Mammary epithelial cell (primary cell): ENCODE results near the gene HOMER2.

Experiments
- CTCF ChIP-seq, 2 donors: IDR thresholded peaks in 1 of 2; conservative IDR thresholded peaks in 1 of 2; 2 replicates each; pipeline ENCODE4 v1.5.1; 2011 to 2012; ENCODE audit warnings: inconsistent platforms in 2 of 2, low read length in 2 of 2, mild to moderate bottlenecking in 2 of 2, control low read depth in 1 of 2, low read depth in 1 of 2; ENCODE audit not compliant: insufficient read depth in 1 of 2; ENCODE audit errors: extremely low read depth in 1 of 2
- EZH2 ChIP-seq: IDR thresholded peaks from 2 replicates; pipeline ENCODE4 v1.6.1; 2012; ENCODE audit warnings: low read length, inconsistent platforms, borderline replicate concordance

- TF ChIP-seq CTCF (conservative IDR thresholded peaks at IDR 0.05 in 1 of 2, IDR thresholded peaks at IDR 0.05 in 1 of 2; ENCODE audit: extremely low read depth in 1 of 2, insufficient read depth in 1 of 2, low read depth in 1 of 2, low read length in 2 of 2): no peak
- TF ChIP-seq EZH2: no peak
Observed at GRCh38 chr15:82831894-82832600, 120.5 kb downstream of the HOMER2 start.
